SK-N-SH (cell line): Measurements from ENCODE around the gene CPNE4. TPM values are rescaled to one million over a fixed set of nuclear protein-coding genes. Genes with fewer than 3 reads are reported as not detected.

Experiments
- CTCF ChIA-PET: fragments of 300-600, 350-600 bp; formaldehyde crosslinking; extraction: SDS; loops from one replicate; lab custom pipeline; 2021; lab: Yijun Ruan, JAX
- POLR2A ChIA-PET: fragments of 350-600 bp; sonication (Branson Sonifier 250); formaldehyde crosslinking; extraction: SDS; loops from one replicate; lab custom pipeline; 2020; ENCODE audit warnings: antibody characterized with exemption, inconsistent platforms; lab: Yijun Ruan, JAX
- DNase-seq: peaks from one replicate; pipeline ENCODE4 v3.0.0; 2012
- H2AFZ ChIP-seq: fragments of 200-600 bp; sonication (generic); 2 replicates; pipeline ENCODE4 v1.8.1; 2016; ENCODE audit warnings: antibody characterized with exemption, mild to moderate bottlenecking, low read depth
- H3F3A ChIP-seq: fragments of 200-600 bp; sonication (generic); replicated peaks from 2 replicates; pipeline ENCODE3; 2016; ENCODE audit warnings: antibody characterized with exemption, mild to moderate bottlenecking; ENCODE audit not compliant: insufficient read depth
- H3K27ac ChIP-seq, 2 experiments: fragments of 200-500 bp in 1 of 2; fragments of 200-600 bp in 1 of 2; sonication (Bioruptor generic) in 1 of 2; sonication (generic), shearing (Covaris generic) in 1 of 2; 2 replicates each; pipeline versions ENCODE4 v1.5.1 to v1.6.1; 2014 to 2016; ENCODE audit warnings: low read depth in 2 of 2, inconsistent platforms in 1 of 2, low read length in 1 of 2, mild to moderate bottlenecking in 1 of 2, mixed read lengths in 1 of 2
- H3K27me3 ChIP-seq: fragments of 200-600 bp; sonication (generic), shearing (Covaris generic); 2 replicates; pipeline ENCODE4 v1.6.1; 2016; ENCODE audit warnings: mixed run types; ENCODE audit not compliant: insufficient read depth
- H3K36me3 ChIP-seq, 2 experiments: fragments of 200-500 bp in 1 of 2; fragments of 200-600 bp in 1 of 2; sonication (Bioruptor generic) in 1 of 2; sonication (generic) in 1 of 2; replicated peaks in 1 of 2; 2 replicates each; pipeline versions ENCODE3 to v1.5.1; 2014 to 2016; ENCODE audit warnings: low read length in 1 of 2, mild to moderate bottlenecking in 1 of 2; ENCODE audit not compliant: insufficient read depth in 2 of 2, control insufficient read depth in 1 of 2
- H3K4me1 ChIP-seq, 2 experiments: fragments of 200-500 bp in 1 of 2; fragments of 200-600 bp in 1 of 2; sonication (Bioruptor generic) in 1 of 2; sonication (generic), shearing (Covaris generic) in 1 of 2; 2 replicates each; pipeline versions ENCODE4 v1.5.1 to v1.6.1; 2014 to 2016; ENCODE audit warnings: low read depth in 1 of 2, low read length in 1 of 2, mixed run types in 1 of 2; ENCODE audit not compliant: insufficient read depth in 2 of 2, control insufficient read depth in 1 of 2
- H3K4me2 ChIP-seq: fragments of 200-600 bp; sonication (generic), shearing (Covaris generic); 2 replicates; pipeline ENCODE4 v1.6.1; 2017; ENCODE audit warnings: mixed run types
- H3K4me3 ChIP-seq, 2 experiments: fragments of 200-500 bp in 1 of 2; fragments of 200-600 bp in 1 of 2; sonication (Bioruptor generic) in 1 of 2; sonication (generic), shearing (Covaris generic) in 1 of 2; 2 replicates each; pipeline versions ENCODE4 v1.5.1 to v1.8.1; 2014 to 2016; ENCODE audit warnings: low read depth in 2 of 2, inconsistent platforms in 1 of 2, low read length in 1 of 2, mild to moderate bottlenecking in 1 of 2, mixed read lengths in 1 of 2, moderate library complexity in 1 of 2
- H3K79me2 ChIP-seq: fragments of 200-600 bp; sonication (generic); 2 replicates; pipeline ENCODE4 v1.8.1; 2017; ENCODE audit warnings: mild to moderate bottlenecking; ENCODE audit not compliant: insufficient read depth
- H3K9ac ChIP-seq: fragments of 200-600 bp; sonication (generic); 2 replicates; pipeline ENCODE4 v1.6.1; 2017; ENCODE audit warnings: mixed run types
- H3K9me2 ChIP-seq: fragments of 200-600 bp; sonication (generic); 2 replicates; pipeline ENCODE4 v1.6.1; 2017; ENCODE audit warnings: mixed run types
- H3K9me3 ChIP-seq: fragments of 200-600 bp; sonication (generic); 2 replicates; pipeline ENCODE4 v1.6.1; 2017; ENCODE audit warnings: mixed run types, mild to moderate bottlenecking, moderate library complexity
- H4K20me1 ChIP-seq: fragments of 200-600 bp; sonication (generic); 2 replicates; pipeline ENCODE4 v1.6.1; 2017; ENCODE audit warnings: mild to moderate bottlenecking, mixed run types; ENCODE audit not compliant: insufficient read depth
- EP300 ChIP-seq, 2 experiments: IDR thresholded peaks; 2 replicates each; pipeline versions ENCODE4 v1.4.0 to v1.6.1; 2012; ENCODE audit warnings: borderline replicate concordance in 1 of 2, low read depth in 1 of 2, low read length in 1 of 2
- EZH2phosphoT487 ChIP-seq: fragments of 200-600 bp; sonication (generic); IDR thresholded peaks from 2 replicates; pipeline ENCODE4 v1.6.1; 2017; ENCODE audit warnings: low read depth, mixed run types, mild to moderate bottlenecking, antibody characterized with exemption, moderate library complexity, borderline replicate concordance
- FOXJ3 ChIP-seq: sonication (generic); formaldehyde crosslinking; IDR thresholded peaks from 2 replicates; pipeline ENCODE4 v1.5.1; 2020; ENCODE audit warnings: mild to moderate bottlenecking, missing genetic modification reagents
- GABPA ChIP-seq: IDR thresholded peaks from 2 replicates; pipeline ENCODE4 v1.4.0; 2012; ENCODE audit warnings: low read depth, mild to moderate bottlenecking
- GATA2 ChIP-seq: sonication (generic); formaldehyde crosslinking; IDR thresholded peaks from 2 replicates; pipeline ENCODE4 v1.5.0; 2020; ENCODE audit warnings: mild to moderate bottlenecking, missing genetic modification reagents
- MXI1 ChIP-seq: IDR thresholded peaks from 2 replicates; pipeline ENCODE4 v1.6.1; 2012; ENCODE audit warnings: mild to moderate bottlenecking, low read depth, low read length, improper control_type of control experiment
- PBX3 ChIP-seq: IDR thresholded peaks from 2 replicates; pipeline ENCODE4; 2012
- RAD21 ChIP-seq: IDR thresholded peaks from 2 replicates; pipeline ENCODE4 v1.6.1; 2012; ENCODE audit warnings: mild to moderate bottlenecking, low read length
- TAF1 ChIP-seq: IDR thresholded peaks from 2 replicates; pipeline ENCODE4 v1.6.1; 2012; ENCODE audit warnings: low read depth, mild to moderate bottlenecking, low read length, moderate library complexity, borderline replicate concordance
- TEAD4 ChIP-seq: IDR thresholded peaks from 2 replicates; pipeline ENCODE4 v1.4.0; 2012; ENCODE audit warnings: mild to moderate bottlenecking, borderline replicate concordance; ENCODE audit not compliant: insufficient read depth
- ZBTB33 ChIP-seq: IDR thresholded peaks from 2 replicates; pipeline ENCODE4 v1.4.0; 2012; ENCODE audit warnings: low read depth, borderline replicate concordance
- polyA plus RNA-seq, 3 experiments: library from polyadenylated mRNA; depleted of rRNA; stranded (reverse); fragments of >200 nt; gene quantifications; 2 replicates each; pipeline ENCODE4 v1.2.3, GENCODE V29; 2012
- TF ChIP-seq, protein P1 (sequence below): IDR thresholded peaks from 2 replicates; pipeline ENCODE4 v1.4.0; 2012; ENCODE audit warnings: low read depth, borderline replicate concordance
- TF ChIP-seq, protein P2 (sequence below): fragments of 150-350 bp; IDR thresholded peaks from 2 replicates; pipeline ENCODE4 v1.6.1; 2016; ENCODE audit warnings: mild to moderate bottlenecking, low read depth, low read length

Gene CPNE4
- polyA plus RNA-seq, 1 of the 3 experiments (the other 2 are of a cell fraction), result not detected

DNA sequence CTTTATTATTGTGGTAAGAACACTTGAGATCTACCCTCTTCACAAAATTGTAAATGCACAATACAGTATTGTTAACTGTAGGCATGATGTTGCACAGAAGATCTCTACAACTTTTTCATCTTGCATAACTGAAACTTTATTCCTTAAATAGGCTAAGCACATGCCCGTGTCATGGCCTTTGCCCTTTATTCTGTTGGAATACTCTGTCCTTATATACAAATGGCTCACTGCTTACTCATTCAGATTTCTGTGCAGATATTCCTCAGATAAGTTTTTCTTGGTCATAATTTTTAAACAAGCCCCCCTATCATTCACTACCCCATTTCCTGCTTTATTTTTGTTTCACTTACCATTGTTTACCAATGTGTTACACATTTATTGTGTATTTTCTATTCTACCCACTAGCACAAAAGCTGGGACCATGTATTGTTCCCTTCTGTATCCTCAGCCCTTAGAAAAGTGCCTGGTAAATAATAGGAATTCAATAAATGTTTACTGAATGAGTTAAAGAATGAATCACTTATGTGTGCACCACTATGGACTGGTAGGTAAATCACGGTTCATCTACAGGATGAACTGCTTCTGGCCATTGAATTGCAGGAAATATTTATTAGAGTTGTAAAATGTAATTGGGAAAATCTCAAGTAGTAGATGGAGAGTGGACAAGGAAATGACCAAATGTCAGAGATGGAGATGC is 151.0 kb downstream of the CPNE4 start (continued):
- TF ChIP-seq, protein P1, sequence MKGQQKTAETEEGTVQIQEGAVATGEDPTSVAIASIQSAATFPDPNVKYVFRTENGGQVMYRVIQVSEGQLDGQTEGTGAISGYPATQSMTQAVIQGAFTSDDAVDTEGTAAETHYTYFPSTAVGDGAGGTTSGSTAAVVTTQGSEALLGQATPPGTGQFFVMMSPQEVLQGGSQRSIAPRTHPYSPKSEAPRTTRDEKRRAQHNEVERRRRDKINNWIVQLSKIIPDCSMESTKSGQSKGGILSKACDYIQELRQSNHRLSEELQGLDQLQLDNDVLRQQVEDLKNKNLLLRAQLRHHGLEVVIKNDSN, result no peak
- TF ChIP-seq GATA2 (CRISPR knock-in tag), result no peak
- TF ChIP-seq MXI1, result no peak
- TF ChIP-seq FOXJ3 (CRISPR knock-in tag), result no peak
- TF ChIP-seq, protein P2, sequence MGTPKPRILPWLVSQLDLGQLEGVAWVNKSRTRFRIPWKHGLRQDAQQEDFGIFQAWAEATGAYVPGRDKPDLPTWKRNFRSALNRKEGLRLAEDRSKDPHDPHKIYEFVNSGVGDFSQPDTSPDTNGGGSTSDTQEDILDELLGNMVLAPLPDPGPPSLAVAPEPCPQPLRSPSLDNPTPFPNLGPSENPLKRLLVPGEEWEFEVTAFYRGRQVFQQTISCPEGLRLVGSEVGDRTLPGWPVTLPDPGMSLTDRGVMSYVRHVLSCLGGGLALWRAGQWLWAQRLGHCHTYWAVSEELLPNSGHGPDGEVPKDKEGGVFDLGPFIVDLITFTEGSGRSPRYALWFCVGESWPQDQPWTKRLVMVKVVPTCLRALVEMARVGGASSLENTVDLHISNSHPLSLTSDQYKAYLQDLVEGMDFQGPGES, result no peak
- no peak for TF ChIP-seq EZH2phosphoT487
- no peak for TF ChIP-seq RAD21
- no peak for TF ChIP-seq PBX3
- TF ChIP-seq GABPA, result no peak
- TF ChIP-seq, all 33 proteins: peak for 0

DNA sequence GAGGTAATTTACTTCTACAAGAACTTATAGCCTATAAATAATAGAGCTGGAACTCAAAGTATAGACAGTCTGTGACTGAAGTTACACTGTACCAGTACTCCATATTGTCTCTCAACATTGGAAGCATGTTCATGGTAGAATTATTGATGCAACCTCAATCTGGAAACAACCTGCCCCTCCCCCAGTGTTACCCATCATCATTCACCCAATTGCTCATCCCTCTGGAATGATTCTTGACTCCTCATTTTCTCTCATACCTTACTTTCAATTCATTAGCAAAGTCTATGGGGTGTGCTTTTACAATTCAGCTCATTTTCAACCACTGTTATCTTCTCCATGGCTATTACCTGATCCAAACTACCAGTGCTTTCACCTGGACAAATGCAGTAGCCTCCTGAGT is 151.7 kb downstream of the CPNE4 start:
- H2AFZ ChIP-seq, result no peak overlapping the region
- no peaks in the 10 kb centered on the region for H3F3A ChIP-seq
- no peaks in the 10 kb centered on the region for H3K4me1 ChIP-seq
- no peak overlapping the region for H3K27ac ChIP-seq
- H3K36me3 ChIP-seq, result no peaks in the 10 kb centered on the region
- CTCF ChIA-PET, result interaction anchor here (0.7 kb wide), 1 partner anchor 9 kb away, joined by 3 read pairs; no protein-coding TSS in a partner anchor
- no peak for TF ChIP-seq TAF1
- TF ChIP-seq EP300 (IDR thresholded peaks at IDR 0.05; ENCODE audit: borderline replicate concordance in 1 of 2, low read depth in 1 of 2, low read length in 1 of 2), result no peak
- no peak for TF ChIP-seq ZBTB33
- no peak for TF ChIP-seq TEAD4
- TF ChIP-seq GATA2 (CRISPR knock-in tag), result no peak
- no peak overlapping the region for H3K9ac ChIP-seq
- H4K20me1 ChIP-seq, result no peaks in the 10 kb centered on the region
- H3K79me2 ChIP-seq, result no peaks in the 10 kb centered on the region
- POLR2A ChIA-PET, result no interaction called here
- no peaks in the 10 kb centered on the region for H3K27me3 ChIP-seq
- DNase-seq, result no peak
- no peaks in the 10 kb centered on the region for H3K9me3 ChIP-seq
- H3K4me2 ChIP-seq, result no peak overlapping the region
- no peak overlapping the region for H3K4me3 ChIP-seq
- H3K9me2 ChIP-seq, result no peaks in the 10 kb centered on the region
